ENCODE data around the gene ATXN7L1.

DNA sequence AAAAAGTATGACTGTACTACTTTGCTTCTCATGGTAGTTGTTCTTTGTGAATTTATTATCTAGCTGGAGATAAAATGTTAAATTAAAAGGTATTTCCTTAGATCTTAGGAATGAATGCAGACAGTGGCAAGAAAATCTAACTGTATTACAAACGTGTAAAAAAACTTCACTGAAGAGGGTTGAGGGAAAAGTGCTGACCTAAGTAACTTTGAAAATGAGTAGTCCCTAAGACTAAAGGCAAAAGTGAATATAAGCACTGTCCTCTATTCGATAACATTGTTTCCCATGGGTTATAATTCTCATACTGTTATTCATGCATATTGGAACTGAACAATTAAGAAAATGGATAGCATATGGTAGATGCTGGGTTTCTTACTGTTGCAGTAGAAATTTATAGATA, 148.4 kb downstream of the ATXN7L1 start:
- TF ChIP-seq, protein P1, sequence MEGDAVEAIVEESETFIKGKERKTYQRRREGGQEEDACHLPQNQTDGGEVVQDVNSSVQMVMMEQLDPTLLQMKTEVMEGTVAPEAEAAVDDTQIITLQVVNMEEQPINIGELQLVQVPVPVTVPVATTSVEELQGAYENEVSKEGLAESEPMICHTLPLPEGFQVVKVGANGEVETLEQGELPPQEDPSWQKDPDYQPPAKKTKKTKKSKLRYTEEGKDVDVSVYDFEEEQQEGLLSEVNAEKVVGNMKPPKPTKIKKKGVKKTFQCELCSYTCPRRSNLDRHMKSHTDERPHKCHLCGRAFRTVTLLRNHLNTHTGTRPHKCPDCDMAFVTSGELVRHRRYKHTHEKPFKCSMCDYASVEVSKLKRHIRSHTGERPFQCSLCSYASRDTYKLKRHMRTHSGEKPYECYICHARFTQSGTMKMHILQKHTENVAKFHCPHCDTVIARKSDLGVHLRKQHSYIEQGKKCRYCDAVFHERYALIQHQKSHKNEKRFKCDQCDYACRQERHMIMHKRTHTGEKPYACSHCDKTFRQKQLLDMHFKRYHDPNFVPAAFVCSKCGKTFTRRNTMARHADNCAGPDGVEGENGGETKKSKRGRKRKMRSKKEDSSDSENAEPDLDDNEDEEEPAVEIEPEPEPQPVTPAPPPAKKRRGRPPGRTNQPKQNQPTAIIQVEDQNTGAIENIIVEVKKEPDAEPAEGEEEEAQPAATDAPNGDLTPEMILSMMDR (IDR thresholded peaks at IDR 0.05), result no peak
- TF ChIP-seq POLR2A (IDR thresholded peaks at IDR 0.05; ENCODE audit: low read depth) (no peak), EP300 (IDR thresholded peaks at IDR 0.05) (no peak)

All from esophagus muscularis mucosa (tissue), 4 donors.